Keratinocyte (primary cell): ENCODE data around the gene CDC42SE2. TPM values are rescaled to one million over a fixed set of nuclear protein-coding genes. Genes with fewer than 3 reads are reported as not detected.

Source experiments
- DNase-seq: peaks from one replicate; pipeline ENCODE4 v3.0.0-alpha.2; 2011; ENCODE audit warnings: low read depth, missing footprints, low spot score
- FAIRE-seq: peaks from 2 replicates; lab custom pipeline; 2011; peaks lifted over from hg19 to GRCh38; lab: Jason Lieb, UNC
- H2AFZ ChIP-seq: 2 replicates; pipeline ENCODE4 v1.6.0; 2012; ENCODE audit warnings: low read length, control low read depth, inconsistent platforms; ENCODE audit not compliant: control insufficient read depth
- H3K27ac ChIP-seq: 2 replicates; pipeline ENCODE4 v1.5.1; 2011; ENCODE audit warnings: low read length; ENCODE audit not compliant: control insufficient read depth, insufficient read depth
- H3K27me3 ChIP-seq: 3 replicates; pipeline ENCODE4 v1.6.0; 2011; ENCODE audit warnings: low read length; ENCODE audit not compliant: control insufficient read depth, insufficient read depth; ENCODE audit errors: extremely low read depth
- H3K36me3 ChIP-seq, 2 experiments: 2 replicates in 1 of 2; 3 replicates in 1 of 2; pipeline ENCODE4 v1.5.1; 2011; ENCODE audit warnings: low read length in 2 of 2, mild to moderate bottlenecking in 1 of 2; ENCODE audit not compliant: control insufficient read depth in 2 of 2, insufficient read depth in 2 of 2; ENCODE audit errors: extremely low read depth in 1 of 2
- H3K4me1 ChIP-seq: 3 replicates; pipeline ENCODE4 v1.5.1; 2011; ENCODE audit warnings: low read length; ENCODE audit not compliant: control insufficient read depth, insufficient read depth; ENCODE audit errors: extremely low read depth
- H3K4me2 ChIP-seq: 3 replicates; pipeline ENCODE4 v1.6.0; 2011; ENCODE audit warnings: low read depth, low read length; ENCODE audit not compliant: control insufficient read depth, insufficient read depth; ENCODE audit errors: extremely low read depth
- H3K4me3 ChIP-seq, 3 experiments: fragments of 200-600 bp in 1 of 3; sonication (generic) in 1 of 3; 2 replicates in 2 of 3; 3 replicates in 1 of 3; pipeline ENCODE4 v1.5.1; 2011 to 2016; ENCODE audit warnings: low read length in 3 of 3, mild to moderate bottlenecking in 3 of 3, control low read depth in 2 of 3, inconsistent platforms in 1 of 3, low read depth in 1 of 3, mixed read lengths in 1 of 3, mixed run types in 1 of 3, moderate library complexity in 1 of 3; ENCODE audit not compliant: control insufficient read depth in 2 of 3, insufficient read depth in 2 of 3; ENCODE audit errors: extremely low read depth in 1 of 3
- H3K79me2 ChIP-seq: 2 replicates; pipeline ENCODE4 v1.6.0; 2012; ENCODE audit warnings: low read length; ENCODE audit not compliant: control insufficient read depth, insufficient read depth
- H3K9ac ChIP-seq: 3 replicates; pipeline ENCODE4 v1.6.0; 2011; ENCODE audit warnings: low read length; ENCODE audit not compliant: control insufficient read depth, insufficient read depth; ENCODE audit errors: extremely low read depth
- H3K9me1 ChIP-seq: 3 replicates; pipeline ENCODE4 v1.6.0; 2011; ENCODE audit warnings: low read length; ENCODE audit not compliant: control insufficient read depth, insufficient read depth; ENCODE audit errors: extremely low read depth
- H3K9me3 ChIP-seq: 2 replicates; pipeline ENCODE4 v1.5.1; 2012; ENCODE audit warnings: low read depth, low read length; ENCODE audit not compliant: control insufficient read depth
- H4K20me1 ChIP-seq: 3 replicates; pipeline ENCODE4 v1.6.0; 2011; ENCODE audit warnings: low read length; ENCODE audit not compliant: control insufficient read depth, insufficient read depth; ENCODE audit errors: extremely low read depth
- EZH2 ChIP-seq: IDR thresholded peaks from one replicate; pipeline ENCODE4 v1.6.1; 2012; ENCODE audit warnings: inconsistent platforms, mild to moderate bottlenecking, low read length, moderate library complexity
- dilution Hi-C: fragments of 300-500 bp; cut with MboI; formaldehyde crosslinking; loops from one replicate; pipeline ENCODE4 v1.7.0; 2020; ENCODE audit warnings: low sequenced_read_pairs; ENCODE audit not compliant: extremely low pct_ligation_motif_present
- polyA plus RNA-seq, 5 experiments: library from polyadenylated mRNA; depleted of rRNA in 3 of 5; stranded (reverse) in 3 of 5; stranded (forward) in 1 of 5; unstranded in 1 of 5; fragments of >200 nt; gene quantifications; 1 replicate in 1 of 5; 2 replicates in 3 of 5; 3 replicates in 1 of 5; pipeline versions ENCODE4 v1.2.1 to v1.2.3, GENCODE V29; 2011 to 2012; ENCODE audit warnings: missing spikeins in 2 of 5, low read depth in 1 of 5, low replicate concordance in 1 of 5
- TF ChIP-seq, protein P1 (sequence below), 3 experiments: IDR thresholded peaks in 1 of 3; conservative IDR thresholded peaks in 1 of 3; optimal IDR thresholded peaks in 1 of 3; 2 replicates in 2 of 3; 3 replicates in 1 of 3; pipeline versions ENCODE3 to v1.5.1; 2011; ENCODE audit warnings: low read length in 3 of 3, mild to moderate bottlenecking in 3 of 3, moderate library complexity in 2 of 3, control low read depth in 1 of 3, inconsistent platforms in 1 of 3; ENCODE audit not compliant: insufficient read depth in 2 of 3; ENCODE audit errors: extremely low read depth in 1 of 3

CDC42SE2 gene
- polyA plus RNA-seq, 1 donor (not counting 4 experiments of a cell fraction or from before 2014, with no cell fraction given): 32.5 TPM

DNA sequence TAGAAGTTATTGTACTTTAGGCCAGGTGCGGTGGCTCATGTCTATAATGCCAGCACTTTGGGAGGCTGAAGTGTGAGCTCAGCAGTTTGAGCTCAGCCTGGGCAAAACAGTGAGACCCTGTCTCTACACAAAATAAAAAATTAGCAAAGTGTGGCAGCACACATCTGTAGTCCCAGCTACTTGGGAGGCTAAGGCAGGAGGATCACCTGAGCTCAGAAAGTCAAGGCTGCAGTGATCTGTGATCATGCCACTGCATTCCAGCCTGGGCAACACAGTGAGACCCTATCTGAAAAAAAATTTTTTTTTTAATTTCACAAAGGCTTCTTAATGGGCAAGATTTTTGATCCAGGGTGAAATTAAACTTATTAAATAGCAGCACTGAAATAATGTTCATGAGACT lies 92.8 kb downstream of the CDC42SE2 start:
- FAIRE-seq (no peak), DNase-seq (no peak)
- H3K27me3 ChIP-seq: no peaks in the 10 kb centered on the region
- H3K9me3 ChIP-seq: no peaks in the 10 kb centered on the region
- peaks cover 11% of the 10 kb centered on the region for H3K79me2 ChIP-seq
- H3K4me3 ChIP-seq: no peak overlapping the region
- H3K4me1 ChIP-seq: no peaks in the 10 kb centered on the region
- no peak overlapping the region for H3K9ac ChIP-seq
- no peak overlapping the region for H3K27ac ChIP-seq
- H3K9me1 ChIP-seq: no peaks in the 10 kb centered on the region
- dilution Hi-C loops: no loop called here
- no peak overlapping the region for H2AFZ ChIP-seq
- H3K36me3 ChIP-seq: peaks cover 0 to 3% of the 10 kb centered on the region in 2 experiments
- H4K20me1 ChIP-seq: no peaks in the 10 kb centered on the region
- TF ChIP-seq, protein P1, sequence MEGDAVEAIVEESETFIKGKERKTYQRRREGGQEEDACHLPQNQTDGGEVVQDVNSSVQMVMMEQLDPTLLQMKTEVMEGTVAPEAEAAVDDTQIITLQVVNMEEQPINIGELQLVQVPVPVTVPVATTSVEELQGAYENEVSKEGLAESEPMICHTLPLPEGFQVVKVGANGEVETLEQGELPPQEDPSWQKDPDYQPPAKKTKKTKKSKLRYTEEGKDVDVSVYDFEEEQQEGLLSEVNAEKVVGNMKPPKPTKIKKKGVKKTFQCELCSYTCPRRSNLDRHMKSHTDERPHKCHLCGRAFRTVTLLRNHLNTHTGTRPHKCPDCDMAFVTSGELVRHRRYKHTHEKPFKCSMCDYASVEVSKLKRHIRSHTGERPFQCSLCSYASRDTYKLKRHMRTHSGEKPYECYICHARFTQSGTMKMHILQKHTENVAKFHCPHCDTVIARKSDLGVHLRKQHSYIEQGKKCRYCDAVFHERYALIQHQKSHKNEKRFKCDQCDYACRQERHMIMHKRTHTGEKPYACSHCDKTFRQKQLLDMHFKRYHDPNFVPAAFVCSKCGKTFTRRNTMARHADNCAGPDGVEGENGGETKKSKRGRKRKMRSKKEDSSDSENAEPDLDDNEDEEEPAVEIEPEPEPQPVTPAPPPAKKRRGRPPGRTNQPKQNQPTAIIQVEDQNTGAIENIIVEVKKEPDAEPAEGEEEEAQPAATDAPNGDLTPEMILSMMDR (optimal IDR thresholded peaks at IDR 0.05 in 1 of 3, IDR thresholded peaks at IDR 0.05 in 1 of 3, conservative IDR thresholded peaks at IDR 0.05 in 1 of 3; ENCODE audit: extremely low read depth in 1 of 3, insufficient read depth in 2 of 3, low read length in 3 of 3): no peak
- no peak for TF ChIP-seq EZH2
- no peak overlapping the region for H3K4me2 ChIP-seq

DNA sequence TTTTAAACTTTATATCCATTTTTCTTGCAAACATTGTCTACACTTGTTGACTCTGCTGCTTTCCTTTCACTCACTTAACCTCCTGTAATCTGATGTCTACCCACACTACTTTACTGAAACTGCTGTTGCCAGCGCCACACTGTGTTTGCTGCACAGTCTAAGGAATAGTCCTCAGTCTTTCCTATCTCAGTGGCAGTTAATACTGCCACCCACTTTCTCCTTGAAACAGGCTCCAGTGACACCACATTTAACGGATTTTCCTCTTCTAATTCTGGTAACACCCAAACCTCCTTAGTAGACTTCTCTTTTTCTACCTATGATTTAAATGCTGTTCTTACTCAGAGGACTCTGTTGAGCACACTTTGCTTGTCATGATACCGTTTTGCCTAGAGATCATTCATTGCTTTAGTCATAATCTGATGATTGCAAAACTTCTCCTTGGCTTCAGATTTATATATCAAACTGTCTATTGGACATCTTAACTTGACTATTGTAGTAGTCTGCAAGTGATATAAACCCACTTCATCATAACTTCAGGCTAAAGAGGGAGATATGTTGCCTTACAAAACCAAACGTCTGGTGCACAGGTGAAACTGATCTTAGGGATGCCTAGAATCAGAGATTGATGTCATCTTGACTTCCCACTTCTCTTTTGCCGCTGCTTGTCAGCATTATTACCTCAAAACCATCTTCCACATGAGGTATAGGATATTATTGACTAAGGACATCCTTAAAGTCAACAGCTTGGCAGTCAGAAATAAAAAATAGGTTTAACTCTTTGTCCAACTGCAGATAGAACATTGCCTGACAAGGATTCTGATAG lies 94.1 kb downstream of the CDC42SE2 start:
- Histone ChIP-seq H4K20me1 (no peaks in the 10 kb centered on the region), H3K27ac (no peak overlapping the region), H3K4me1 (no peaks in the 10 kb centered on the region), H3K36me3 (peaks cover 0 to 3% of the 10 kb centered on the region in 2 experiments), H3K27me3 (no peaks in the 10 kb centered on the region), H2AFZ (no peak overlapping the region), H3K79me2 (peaks cover 17% of the 10 kb centered on the region), H3K4me2 (no peak overlapping the region), H3K9me1 (no peaks in the 10 kb centered on the region), H3K9me3 (no peaks in the 10 kb centered on the region), H3K9ac (no peak overlapping the region), H3K4me3 (no peak overlapping the region)
- dilution Hi-C loops: no loop called here
- TF ChIP-seq, protein P1 (optimal IDR thresholded peaks at IDR 0.05 in 1 of 3, IDR thresholded peaks at IDR 0.05 in 1 of 3, conservative IDR thresholded peaks at IDR 0.05 in 1 of 3; ENCODE audit: extremely low read depth in 1 of 3, insufficient read depth in 2 of 3, low read length in 3 of 3): peak in 1 of 3 experiments; percentile 0
- TF ChIP-seq EZH2: no peak
- FAIRE-seq (peak; percentile 26), DNase-seq (no peak)
